BLaER1 (cell line): ENCODE data around the gene OR1N2.
"Not testable (repeated sequence)": the region's sequence is repeated elsewhere in the genome, so short reads cannot be mapped to it uniquely, and the experiment has no call there.

Experiments
- H3K27ac ChIP-seq: shearing (Covaris generic); formaldehyde crosslinking; 2 replicates; pipeline ENCODE4 v1.8.1; 2022
- H3K27me3 ChIP-seq: shearing (Covaris generic); formaldehyde crosslinking; 2 replicates; pipeline ENCODE4 v1.8.1; 2022
- H3K36me3 ChIP-seq: shearing (Covaris generic); formaldehyde crosslinking; 2 replicates; pipeline ENCODE4 v1.8.1; 2022
- H3K4me1 ChIP-seq: shearing (Covaris generic); formaldehyde crosslinking; 2 replicates; pipeline ENCODE4 v1.8.1; 2022
- H3K4me2 ChIP-seq: shearing (Covaris generic); formaldehyde crosslinking; 2 replicates; pipeline ENCODE4 v1.8.1; 2022
- H3K4me3 ChIP-seq: shearing (Covaris generic); formaldehyde crosslinking; 2 replicates; pipeline ENCODE4 v1.8.1; 2022
- H3K9ac ChIP-seq: shearing (Covaris generic); formaldehyde crosslinking; 2 replicates; pipeline ENCODE4 v1.8.1; 2022
- H3K9me3 ChIP-seq: shearing (Covaris generic); formaldehyde crosslinking; 2 replicates; pipeline ENCODE4 v1.8.1; 2022
- H4K20me1 ChIP-seq: shearing (Covaris generic); formaldehyde crosslinking; 2 replicates; pipeline ENCODE4 v1.8.1; 2022
- Cebpa-rat ChIP-seq: shearing (Covaris generic); IDR thresholded peaks from 2 replicates; pipeline ENCODE4 v1.8.1; 2022

The OR1N2 gene

GRCh38 chr9:122552812-122553211 is at the start of gene OR1N2:
OR1N2 (plus strand) TSS chr9:122553112; CDS start chr9:122553212, 100 bp downstream.
- no peak within 1 kb of the TSS for H3K9ac ChIP-seq
- no peak within 1 kb of the TSS for H3K27ac ChIP-seq
- H4K20me1 ChIP-seq = no peaks in the 10 kb centered on the region
- no peak for TF ChIP-seq Cebpa-rat
- H3K4me1 ChIP-seq = no peaks in the 10 kb centered on the region
- H3K4me2 ChIP-seq = no peak within 1 kb of the TSS
- H3K4me3 ChIP-seq = no peak within 1 kb of the TSS
- no peaks in the 10 kb centered on the region for H3K36me3 ChIP-seq
- no peaks in the 10 kb centered on the region for H3K27me3 ChIP-seq
- H3K9me3 ChIP-seq = no peaks in the 10 kb centered on the region

- Histone ChIP-seq H3K9me3 (no peaks in the 10 kb centered on the region), H3K9ac (no peak overlapping the region), H3K27me3 (no peaks in the 10 kb centered on the region), H4K20me1 (no peaks in the 10 kb centered on the region), H3K27ac (no peak overlapping the region), H3K4me3 (no peak overlapping the region), H3K36me3 (no peaks in the 10 kb centered on the region), H3K4me1 (no peaks in the 10 kb centered on the region), H3K4me2 (no peak overlapping the region)
- no peak for TF ChIP-seq Cebpa-rat
Measured at GRCh38 chr9:122506964-122507363, 45.9 kb upstream of the OR1N2 start.

GRCh38 chr9:122510502-122510901 is 42.4 kb upstream of the OR1N2 start, which contains the start of gene OR1J2:
OR1J2 (plus strand) TSS chr9:122510802; CDS start chr9:122510802, 0 bp downstream.
- Histone ChIP-seq H3K4me2 (no peak within 1 kb of the TSS), H3K9me3 (no peaks in the 10 kb centered on the region), H3K27me3 (no peaks in the 10 kb centered on the region), H3K9ac (no peak within 1 kb of the TSS), H4K20me1 (no peaks in the 10 kb centered on the region), H3K36me3 (no peaks in the 10 kb centered on the region), H3K4me3 (no peak within 1 kb of the TSS), H3K27ac (no peak within 1 kb of the TSS), H3K4me1 (no peaks in the 10 kb centered on the region)
- no peak for TF ChIP-seq Cebpa-rat

- Histone ChIP-seq H3K9me3 (no peaks in the 10 kb centered on the region), H3K4me2 (no peak overlapping the region), H3K9ac (no peak overlapping the region), H3K4me1 (no peaks in the 10 kb centered on the region), H3K36me3 (no peaks in the 10 kb centered on the region), H3K27ac (no peak overlapping the region), H3K4me3 (no peak overlapping the region), H3K27me3 (no peaks in the 10 kb centered on the region), H4K20me1 (no peaks in the 10 kb centered on the region)
- TF ChIP-seq Cebpa-rat = no peak
Measured at GRCh38 chr9:122518226-122518625, 34.7 kb upstream of the OR1N2 start.

GRCh38 chr9:122518841-122519240 is 34.1 kb upstream of the OR1N2 start, which contains the start of gene OR1J4:
OR1J4 (plus strand) TSS chr9:122519141; CDS start chr9:122519141, 0 bp downstream.
- no peak within 1 kb of the TSS for H3K4me2 ChIP-seq
- no peaks in the 10 kb centered on the region for H3K27me3 ChIP-seq

GRCh38 chr9:122519376-122519775 is 33.5 kb upstream of the OR1N2 start:
- Histone ChIP-seq H3K27ac (no peak overlapping the region), H3K27me3 (no peaks in the 10 kb centered on the region), H3K9ac (no peak overlapping the region), H3K4me1 (no peaks in the 10 kb centered on the region), H3K4me2 (no peak overlapping the region), H3K36me3 (no peaks in the 10 kb centered on the region), H3K4me3 (no peak overlapping the region), H4K20me1 (no peaks in the 10 kb centered on the region), H3K9me3 (no peaks in the 10 kb centered on the region)
- no peak for TF ChIP-seq Cebpa-rat

More at GRCh38 chr9:122518841-122519240, 34.1 kb upstream of the OR1N2 start, which contains the start of gene OR1J4:
- TF ChIP-seq Cebpa-rat = no peak
- no peak within 1 kb of the TSS for H3K27ac ChIP-seq
- no peaks in the 10 kb centered on the region for H3K36me3 ChIP-seq
- H3K9me3 ChIP-seq = no peaks in the 10 kb centered on the region
- no peaks in the 10 kb centered on the region for H4K20me1 ChIP-seq
- no peak within 1 kb of the TSS for H3K4me3 ChIP-seq
- H3K9ac ChIP-seq = no peak within 1 kb of the TSS
- H3K4me1 ChIP-seq = no peaks in the 10 kb centered on the region

- Histone ChIP-seq H3K27ac (no peak overlapping the region), H3K9ac (no peak overlapping the region), H3K36me3 (no peaks in the 10 kb centered on the region), H3K9me3 (no peaks in the 10 kb centered on the region), H3K27me3 (no peaks in the 10 kb centered on the region), H3K4me1 (no peaks in the 10 kb centered on the region), H3K4me2 (no peak overlapping the region), H4K20me1 (no peaks in the 10 kb centered on the region), H3K4me3 (no peak overlapping the region)
- TF ChIP-seq Cebpa-rat = no peak
Measured at GRCh38 chr9:122526602-122527001, 26.3 kb upstream of the OR1N2 start.

GRCh38 chr9:122527193-122527592 is 25.7 kb upstream of the OR1N2 start, which contains the start of gene OR1N1:
OR1N1 (minus strand) TSS chr9:122527293; CDS start chr9:122527293, 0 bp downstream.
- Histone ChIP-seq H3K4me3 (no peak within 1 kb of the TSS), H3K27me3 (no peaks in the 10 kb centered on the region), H4K20me1 (no peaks in the 10 kb centered on the region), H3K9me3 (no peaks in the 10 kb centered on the region), H3K4me2 (no peak within 1 kb of the TSS), H3K36me3 (no peaks in the 10 kb centered on the region), H3K4me1 (no peaks in the 10 kb centered on the region), H3K9ac (no peak within 1 kb of the TSS), H3K27ac (no peak within 1 kb of the TSS)
- TF ChIP-seq Cebpa-rat = no peak

GRCh38 chr9:122531157-122531556 is 21.8 kb upstream of the OR1N2 start:
- not testable (repeated sequence) for H3K27ac ChIP-seq, H3K27me3 ChIP-seq, H3K4me2 ChIP-seq, H4K20me1 ChIP-seq, H3K4me3 ChIP-seq, H3K4me1 ChIP-seq, H3K36me3 ChIP-seq, H3K9me3 ChIP-seq, H3K9ac ChIP-seq

GRCh38 chr9:122536134-122536533 is 16.8 kb upstream of the OR1N2 start:
- Histone ChIP-seq H3K27ac (no peak overlapping the region), H3K9me3 (no peaks in the 10 kb centered on the region), H3K4me2 (no peak overlapping the region), H3K27me3 (no peaks in the 10 kb centered on the region), H3K9ac (no peak overlapping the region), H3K4me1 (no peaks in the 10 kb centered on the region), H4K20me1 (no peaks in the 10 kb centered on the region), H3K36me3 (no peaks in the 10 kb centered on the region), H3K4me3 (no peak overlapping the region)
- TF ChIP-seq Cebpa-rat = no peak

- not testable (repeated sequence) for H3K9me3 ChIP-seq, H3K4me1 ChIP-seq, H3K9ac ChIP-seq, H3K4me2 ChIP-seq, H3K4me3 ChIP-seq, H3K36me3 ChIP-seq, H4K20me1 ChIP-seq, H3K27ac ChIP-seq, H3K27me3 ChIP-seq
Measured at GRCh38 chr9:122537066-122537465, 15.8 kb upstream of the OR1N2 start.
